IPS-NIHi11 (cell line): Measurements from ENCODE around the gene MLLT3.

Source experiments
- DNase-seq: peaks from one replicate; pipeline ENCODE4 v3.0.0; 2012; ENCODE audit warnings: mixed read lengths, low spot score

The MLLT3 gene

GRCh38 chr9:20379804-20380225 lies 242.5 kb downstream of the MLLT3 start:
- no peak for DNase-seq

- no peak for DNase-seq
Observed at GRCh38 chr9:20378851-20379250, 243.4 kb downstream of the MLLT3 start.

GRCh38 chr9:20377790-20378189 lies 244.5 kb downstream of the MLLT3 start:
- DNase-seq: no peak

- DNase-seq: no peak
Observed at GRCh38 chr9:20376731-20377375, 245.4 kb downstream of the MLLT3 start.

GRCh38 chr9:20376042-20376441 lies 246.3 kb downstream of the MLLT3 start:
- no peak for DNase-seq

GRCh38 chr9:20373263-20373662 lies 249.0 kb downstream of the MLLT3 start:
- no peak for DNase-seq

- no peak for DNase-seq
Observed at GRCh38 chr9:20369391-20369790, 252.9 kb downstream of the MLLT3 start.

- DNase-seq: no peak
Observed at GRCh38 chr9:20367855-20368254, 254.4 kb downstream of the MLLT3 start.

- DNase-seq: no peak
Observed at GRCh38 chr9:20364959-20365358, 257.3 kb downstream of the MLLT3 start.

GRCh38 chr9:20363233-20363632 lies 259.1 kb downstream of the MLLT3 start:
- no peak for DNase-seq

GRCh38 chr9:20361656-20362570 lies 260.4 kb downstream of the MLLT3 start:
- no peak for DNase-seq

- no peak for DNase-seq
Observed at GRCh38 chr9:20361229-20361628, 261.1 kb downstream of the MLLT3 start.

- no peak for DNase-seq
Observed at GRCh38 chr9:20358207-20358606, 264.1 kb downstream of the MLLT3 start.

- no peak for DNase-seq
Observed at GRCh38 chr9:20357037-20357432, 265.3 kb downstream of the MLLT3 start.

GRCh38 chr9:20356403-20357036 lies 265.8 kb downstream of the MLLT3 start:
- DNase-seq: peak; percentile 75

- DNase-seq: no peak
Observed at GRCh38 chr9:20355022-20355421, 267.3 kb downstream of the MLLT3 start.

- DNase-seq: no peak
Observed at GRCh38 chr9:20353931-20354652, 268.2 kb downstream of the MLLT3 start.

- DNase-seq: no peak
Observed at GRCh38 chr9:20353524-20353923, 268.8 kb downstream of the MLLT3 start.

- no peak for DNase-seq
Observed at GRCh38 chr9:20352591-20352990, 269.7 kb downstream of the MLLT3 start.

GRCh38 chr9:20351715-20352114 lies 270.6 kb downstream of the MLLT3 start:
- DNase-seq: no peak

GRCh38 chr9:20349568-20349967 lies 272.7 kb downstream of the MLLT3 start:
- no peak for DNase-seq

- DNase-seq: no peak
Observed at GRCh38 chr9:20343325-20343724, 279.0 kb downstream of the MLLT3 start.
